GM19397 (cell line): ENCODE results near the gene MLXIP.
"Not testable (repeated sequence)": the region's sequence is repeated elsewhere in the genome, so short reads cannot be mapped to it uniquely, and the experiment has no call there.

Experiments used
- ATAC-seq: cut with Tn5 transposase; IDR thresholded peaks from one replicate; pipeline ENCODE4 v1.9.1; 2021; ENCODE audit warnings: mild to moderate bottlenecking, moderate library complexity; ENCODE audit not compliant: unreplicated experiment

Gene MLXIP

DNA sequence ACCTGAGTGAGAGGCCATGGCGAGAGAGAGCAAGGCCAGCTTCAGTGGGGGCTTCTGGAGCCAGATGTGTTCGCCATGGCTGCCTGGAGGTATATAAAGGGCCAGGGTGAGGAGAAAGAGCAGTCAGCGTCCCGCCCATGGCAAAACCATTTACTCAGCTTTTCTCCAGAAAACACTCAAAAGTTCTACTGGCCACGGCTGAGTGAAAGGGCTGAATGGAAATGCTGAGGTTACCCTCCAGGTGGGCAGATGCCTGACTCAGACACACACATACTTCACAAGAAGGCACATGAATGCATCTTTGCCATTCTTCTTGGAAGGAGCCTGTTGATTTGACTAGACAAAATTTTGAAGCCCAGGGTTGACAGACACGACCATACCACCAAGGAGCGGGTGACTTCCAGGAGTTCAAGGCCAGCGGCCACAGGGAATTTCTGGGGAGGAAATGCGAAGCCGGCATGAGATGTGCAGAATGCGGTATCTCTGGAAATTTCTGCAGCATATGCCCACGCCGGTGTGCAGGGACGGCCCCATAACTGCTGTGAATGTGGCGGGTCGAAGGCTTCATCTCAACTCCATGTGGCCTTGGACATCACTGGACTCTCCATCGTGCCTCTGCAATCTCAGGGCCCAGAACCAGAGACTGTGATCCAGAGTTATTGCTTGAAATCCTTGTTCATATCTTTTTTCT, 95.7 kb downstream of the MLXIP start, which contains the start of gene IL31:
Gene IL31, minus strand, starts transcription at position 67 of the 691 bp plus-strand sequence. Its CDS starts 49 bp downstream, at position 18.
- no peak for ATAC-seq

DNA sequence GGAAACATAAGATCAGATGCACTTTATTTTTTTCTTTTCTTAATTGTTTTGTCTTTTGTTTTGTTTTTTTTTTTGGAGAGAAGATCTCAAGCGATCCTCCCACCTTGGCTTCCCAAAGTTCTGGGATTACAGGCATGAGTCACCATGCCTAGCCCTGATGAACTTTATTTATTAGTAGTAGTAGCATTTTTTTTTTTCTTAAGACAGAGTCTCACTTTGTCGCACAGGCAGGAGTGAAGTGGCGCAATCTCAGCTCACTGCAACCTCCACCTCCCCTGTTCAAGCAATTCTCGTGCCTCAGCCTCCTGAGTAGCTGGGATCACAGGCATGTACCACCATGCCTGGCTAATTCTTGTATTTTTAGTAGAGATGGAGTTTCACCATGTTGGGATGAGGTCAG, 97.9 kb downstream of the MLXIP start:
- ATAC-seq = not testable (repeated sequence)

DNA sequence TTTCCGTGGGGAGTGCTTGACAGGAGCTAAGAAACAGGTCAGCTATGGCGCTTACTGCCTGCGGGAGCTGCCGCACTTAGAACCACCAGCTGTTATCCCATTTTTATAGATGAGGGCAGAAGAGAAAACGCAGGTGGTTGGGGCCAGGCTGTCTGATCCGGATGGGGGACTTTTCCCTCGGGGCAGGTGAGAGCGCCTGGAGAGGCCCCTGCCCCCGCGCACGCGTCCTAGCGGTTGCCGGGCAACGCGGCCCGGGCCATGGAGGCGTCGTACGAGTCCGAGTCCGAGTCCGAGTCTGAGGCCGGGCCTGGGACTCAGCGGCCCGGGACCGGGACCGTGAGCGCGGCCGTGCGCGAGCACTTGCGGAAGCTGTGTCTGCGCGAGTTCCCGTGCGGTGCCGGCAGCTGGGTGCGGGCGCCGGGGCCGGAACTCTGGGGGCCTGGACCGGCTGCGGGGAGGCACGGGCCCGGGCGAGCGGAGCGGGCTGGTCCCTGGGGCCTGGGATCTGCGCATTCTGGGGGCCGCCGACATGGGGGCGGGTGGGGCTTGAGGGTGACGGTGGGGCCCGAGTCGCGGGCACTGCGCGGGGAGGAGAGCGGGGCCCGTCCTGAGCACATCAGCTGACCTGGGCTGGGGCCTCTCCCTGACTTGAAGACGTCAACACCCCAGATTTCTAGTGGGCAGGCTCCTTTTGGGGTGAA, 104.5 kb downstream of the MLXIP start, which contains the start of gene LRRC43:
Gene LRRC43, plus strand, starts transcription at position 237 of the 701 bp plus-strand sequence. Its CDS starts 22 bp downstream, at position 259.
- ATAC-seq = no peak

DNA sequence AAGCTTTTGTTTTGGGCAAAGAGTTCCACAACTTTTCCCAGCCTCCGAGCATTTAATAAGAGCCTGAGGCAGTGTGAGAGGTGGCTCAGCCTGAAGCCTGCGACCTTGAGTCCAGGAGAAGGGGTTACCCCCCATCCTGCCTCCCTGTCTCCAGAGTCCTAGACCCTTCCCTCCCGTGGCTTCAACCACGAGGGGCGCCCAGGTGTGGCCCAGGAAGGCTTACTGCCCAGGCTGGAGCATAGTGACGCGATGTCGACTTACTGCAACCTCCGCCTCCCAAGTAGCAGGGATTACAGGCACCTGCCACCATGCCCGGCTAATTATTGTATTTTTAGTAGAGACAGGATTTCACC, 105.0 kb downstream of the MLXIP start:
- no peak for ATAC-seq

DNA sequence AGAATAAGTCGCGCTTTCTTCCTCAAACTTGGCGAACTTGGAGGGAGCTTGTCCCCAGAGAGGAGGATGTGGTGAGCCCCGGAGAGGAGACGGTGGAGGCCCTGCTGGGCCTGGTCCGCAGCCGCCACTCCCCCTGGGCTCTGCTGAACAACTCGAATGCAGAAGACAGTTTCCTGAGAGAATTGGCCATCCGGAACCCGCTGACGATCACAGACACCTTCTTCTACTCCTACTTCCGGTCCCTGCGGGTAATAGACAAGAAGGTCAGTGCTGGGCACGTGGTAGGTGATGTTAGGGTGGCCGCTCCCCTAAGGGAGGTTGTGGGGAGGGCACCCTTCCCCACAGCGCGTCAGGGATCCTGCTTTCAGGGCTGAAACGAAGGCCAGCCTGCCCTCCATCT, 106.0 kb downstream of the MLXIP start:
- ATAC-seq = no peak

DNA sequence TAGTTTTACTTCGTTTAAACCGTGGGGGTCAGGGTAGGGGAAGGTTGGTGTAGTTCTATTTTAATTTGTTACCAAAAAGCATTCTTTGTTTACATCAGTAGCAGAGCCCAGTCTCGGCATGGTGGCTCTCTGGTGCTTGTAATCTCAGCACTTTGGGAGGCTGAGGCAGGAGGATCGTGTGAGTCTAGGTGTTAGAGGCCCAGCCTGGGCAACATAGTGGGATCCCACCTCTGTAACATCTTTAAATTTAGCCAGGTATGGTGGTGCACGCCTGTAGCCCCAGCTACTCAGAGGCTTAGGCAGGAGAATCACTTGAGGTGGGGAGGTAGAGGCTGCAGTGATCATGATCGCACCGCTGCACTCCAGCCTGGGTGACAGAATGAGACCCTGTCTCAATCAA, 106.5 kb downstream of the MLXIP start:
- no peak for ATAC-seq

DNA sequence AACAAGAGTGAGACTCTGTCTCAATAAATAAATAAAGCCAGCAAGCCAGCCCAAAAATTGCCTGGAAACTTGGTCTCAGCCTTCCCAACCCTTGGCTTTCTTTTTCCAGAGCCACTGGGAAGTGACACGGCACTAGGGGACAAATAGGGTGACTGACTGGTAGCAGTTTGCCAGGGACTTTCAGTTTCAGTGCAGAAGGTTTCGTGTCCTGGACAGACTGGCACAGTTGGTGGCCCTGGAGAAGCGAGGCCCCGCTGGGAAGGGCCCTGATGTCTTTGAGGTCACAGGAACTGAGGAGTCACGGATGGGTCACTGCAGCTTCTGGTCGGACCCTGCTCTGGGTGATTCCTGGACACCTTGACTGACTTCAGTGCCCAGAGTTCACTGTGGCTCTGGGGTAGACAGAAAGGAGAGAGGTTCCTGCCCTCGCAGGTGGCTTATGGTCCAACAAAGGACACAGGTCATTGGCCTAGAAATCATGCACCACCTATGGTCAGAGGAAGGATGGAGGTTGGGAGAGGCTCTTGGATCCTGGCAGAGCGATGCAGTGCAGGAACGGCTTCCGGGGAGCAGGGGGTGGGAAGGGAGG, 107.0 kb downstream of the MLXIP start:
- no peak for ATAC-seq

DNA sequence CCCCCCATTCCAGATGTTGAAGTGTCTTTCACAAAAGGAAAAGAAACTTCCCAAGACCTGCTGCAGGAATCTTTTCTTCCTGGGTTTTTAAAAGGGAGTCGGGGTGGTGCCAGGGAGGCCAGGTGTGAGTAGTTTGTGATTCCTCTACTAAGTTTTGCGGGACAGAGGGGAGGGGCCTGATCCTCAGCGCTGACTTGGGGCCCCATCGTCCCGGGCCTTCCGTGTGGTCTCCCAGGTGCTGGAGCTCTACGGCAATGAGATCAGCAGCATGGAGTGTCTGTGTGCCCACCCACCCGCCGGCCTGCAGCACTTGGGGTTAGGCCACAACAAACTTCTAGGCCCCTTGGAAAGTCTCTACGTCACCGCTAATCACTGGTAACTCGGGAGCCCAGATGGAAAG, 108.9 kb downstream of the MLXIP start:
- no peak for ATAC-seq

DNA sequence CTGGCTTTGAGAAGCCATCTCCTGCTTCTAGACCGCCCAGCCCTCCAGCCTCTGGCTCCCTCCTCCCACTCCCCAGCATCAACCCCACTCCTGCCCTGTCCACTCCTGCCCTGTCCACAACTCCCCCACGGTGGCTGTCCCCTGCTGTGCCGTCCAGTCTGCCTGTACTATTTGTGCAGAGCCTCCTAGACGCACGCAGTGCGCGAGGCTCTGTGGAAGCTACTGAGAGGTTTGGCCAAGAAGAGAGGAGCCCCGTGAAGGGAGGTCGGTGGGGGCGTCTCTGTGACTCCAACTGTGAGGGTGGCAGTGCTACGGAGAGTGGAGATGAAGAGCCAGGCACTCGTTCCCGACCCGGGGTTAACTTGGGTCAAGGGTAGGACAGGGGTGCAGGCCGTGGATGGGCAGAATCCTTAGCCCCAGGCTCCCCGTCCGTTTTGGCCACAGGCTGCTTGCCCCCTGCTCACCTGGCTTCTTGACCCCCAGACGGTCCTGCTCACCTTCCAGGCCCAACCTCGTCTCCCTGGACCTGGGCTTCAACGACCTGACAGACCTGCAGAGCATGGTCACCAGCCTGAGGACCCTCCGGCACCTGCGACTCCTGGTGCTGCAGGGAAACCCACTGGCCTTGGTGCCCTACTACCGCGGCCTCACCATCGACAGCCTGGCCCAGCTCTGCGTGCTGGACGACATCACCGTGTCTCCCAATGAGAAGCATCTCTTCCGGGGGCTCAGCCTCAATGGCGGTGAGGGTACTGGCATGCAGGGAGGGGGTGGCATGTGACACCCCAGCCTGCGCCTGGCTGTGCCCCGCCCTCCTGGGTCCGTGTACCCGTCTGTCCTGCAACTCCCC, 111.3 kb downstream of the MLXIP start:
- no peak for ATAC-seq

DNA sequence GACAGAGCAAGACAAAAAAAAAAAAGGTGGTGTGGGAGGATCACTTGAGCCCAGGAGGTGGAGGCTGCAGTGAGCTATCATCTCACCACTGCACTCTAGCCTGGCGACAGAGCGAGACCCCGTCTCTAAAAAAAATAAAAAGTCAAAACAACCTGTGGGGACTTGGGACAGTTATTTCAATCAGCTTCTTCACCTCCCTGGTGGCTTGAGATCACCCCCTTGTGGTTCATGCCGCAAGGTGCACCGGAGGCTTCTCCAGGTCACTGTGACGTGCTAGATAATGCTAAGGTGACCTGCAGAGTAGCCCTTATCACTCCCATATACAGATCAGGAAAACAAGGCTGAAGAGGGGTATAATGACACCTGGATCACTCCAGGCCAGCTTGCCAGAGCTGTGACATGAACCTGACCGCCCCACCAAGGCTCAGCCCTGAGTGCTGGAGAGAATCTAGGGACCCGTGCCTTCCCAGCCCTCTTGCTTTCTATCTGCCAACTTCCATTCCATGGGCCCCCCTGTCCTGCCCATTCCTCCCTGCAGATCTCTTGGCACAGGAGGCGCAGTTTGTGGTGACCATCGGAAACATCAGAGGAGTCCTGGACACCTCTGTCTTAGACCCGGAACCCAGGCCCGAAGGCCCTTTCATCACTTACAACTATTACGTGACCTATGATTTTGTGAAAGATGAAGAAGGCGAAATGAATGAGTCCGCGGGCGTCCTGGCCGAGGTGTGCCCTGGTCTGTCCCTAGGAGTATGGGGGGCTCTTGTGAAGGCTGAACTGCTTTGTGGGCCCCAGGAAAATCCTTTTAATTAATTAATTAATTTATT, 112.5 kb downstream of the MLXIP start:
- no peak for ATAC-seq

DNA sequence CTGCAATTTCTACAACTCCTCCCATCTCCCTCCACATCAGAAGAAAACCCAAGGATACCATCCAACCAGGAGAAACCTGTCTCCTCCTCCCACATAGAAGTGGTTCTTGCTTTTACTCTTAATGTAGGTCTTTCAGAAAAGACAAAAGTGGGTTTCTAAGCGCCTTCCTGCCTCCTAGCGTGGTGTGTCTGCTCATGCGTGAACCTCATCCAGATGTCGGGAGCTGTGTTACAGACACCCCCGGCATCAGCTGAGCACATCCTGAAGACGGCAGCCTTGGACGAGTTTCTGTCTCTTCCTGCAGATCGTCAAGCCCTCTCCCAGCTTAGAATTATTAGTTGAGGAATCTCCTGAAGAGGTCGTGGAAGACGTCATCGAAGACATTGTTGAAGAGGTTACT, 113.9 kb downstream of the MLXIP start:
- no peak for ATAC-seq

DNA sequence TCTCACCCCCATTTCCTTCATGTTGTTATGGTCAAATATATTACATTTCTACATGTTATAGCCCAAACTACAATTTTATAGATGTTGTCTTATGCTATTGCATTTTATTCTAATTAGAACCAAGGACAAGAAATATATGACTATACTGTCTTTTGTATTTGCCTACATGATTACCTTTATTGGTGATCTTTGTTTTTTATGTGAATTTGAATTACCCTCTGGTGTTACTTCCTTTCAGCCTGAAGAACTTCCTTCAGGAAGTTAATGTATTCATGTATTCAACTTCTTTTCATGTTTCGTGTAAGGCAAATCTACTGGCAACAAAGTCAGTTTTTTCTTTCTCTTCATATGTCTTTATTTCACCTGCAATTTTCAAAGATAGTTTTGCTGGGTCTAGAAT, 116.2 kb downstream of the MLXIP start:
- no peak for ATAC-seq

DNA sequence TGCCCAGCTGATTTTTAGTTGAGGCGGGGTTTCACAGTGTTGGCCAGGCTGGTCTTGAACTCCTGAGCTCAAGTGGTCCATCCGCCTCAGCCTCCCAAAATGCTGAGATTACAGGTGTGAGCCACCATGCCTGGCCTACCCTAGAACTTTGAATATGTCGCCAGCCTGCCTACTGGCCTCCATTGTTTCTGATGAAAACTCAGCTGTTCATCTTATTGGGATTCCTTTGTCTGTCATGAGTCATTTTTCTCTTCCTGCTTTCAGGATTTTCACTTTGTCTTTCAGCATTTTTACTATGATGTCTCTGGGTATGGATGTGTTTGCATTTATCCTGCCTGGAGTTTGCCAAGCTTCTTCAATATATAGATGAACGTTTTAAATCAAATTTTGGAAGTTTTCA, 116.8 kb downstream of the MLXIP start:
- no peak for ATAC-seq
